Measurements from ENCODE around the gene MAP3K7CL. TPM values are rescaled to one million over a fixed set of nuclear protein-coding genes. Genes with fewer than 3 reads are reported as not detected.
A peak's percentile ranks its signal among the peaks of the same experiment; 100 is the strongest.
"Not testable (repeated sequence)": the region's sequence is repeated elsewhere in the genome, so short reads cannot be mapped to it uniquely, and the experiment has no call there.

The MAP3K7CL gene
- total RNA-seq, 1 donor from 2014 or later = 1.6 TPM

- no peak for DNase-seq
Observed at GRCh38 chr21:29133796-29134195, 3.4 kb downstream of the MAP3K7CL start.

GRCh38 chr21:29135481-29135880, 5.0 kb downstream of the MAP3K7CL start:
- no peak for DNase-seq

DNA sequence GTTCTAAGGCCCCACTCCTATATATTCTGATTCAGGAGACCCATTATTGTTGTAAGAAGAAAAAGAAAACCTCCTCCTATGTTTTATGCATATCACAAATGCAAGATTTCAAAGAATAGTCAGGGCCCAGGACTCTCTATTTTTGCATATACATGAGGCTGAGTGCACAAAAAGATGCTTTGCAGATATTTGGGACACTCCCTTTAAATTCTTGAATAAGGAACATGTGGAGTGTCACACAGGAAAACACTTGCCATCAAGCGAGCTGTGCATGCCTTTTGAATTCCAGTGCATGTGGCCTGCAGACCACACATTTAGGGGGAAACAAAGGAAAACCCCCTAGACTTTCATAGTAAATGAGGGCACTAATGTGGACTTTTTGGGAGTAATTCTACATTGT, 5.6 kb downstream of the MAP3K7CL start:
- DNase-seq = no peak

DNA sequence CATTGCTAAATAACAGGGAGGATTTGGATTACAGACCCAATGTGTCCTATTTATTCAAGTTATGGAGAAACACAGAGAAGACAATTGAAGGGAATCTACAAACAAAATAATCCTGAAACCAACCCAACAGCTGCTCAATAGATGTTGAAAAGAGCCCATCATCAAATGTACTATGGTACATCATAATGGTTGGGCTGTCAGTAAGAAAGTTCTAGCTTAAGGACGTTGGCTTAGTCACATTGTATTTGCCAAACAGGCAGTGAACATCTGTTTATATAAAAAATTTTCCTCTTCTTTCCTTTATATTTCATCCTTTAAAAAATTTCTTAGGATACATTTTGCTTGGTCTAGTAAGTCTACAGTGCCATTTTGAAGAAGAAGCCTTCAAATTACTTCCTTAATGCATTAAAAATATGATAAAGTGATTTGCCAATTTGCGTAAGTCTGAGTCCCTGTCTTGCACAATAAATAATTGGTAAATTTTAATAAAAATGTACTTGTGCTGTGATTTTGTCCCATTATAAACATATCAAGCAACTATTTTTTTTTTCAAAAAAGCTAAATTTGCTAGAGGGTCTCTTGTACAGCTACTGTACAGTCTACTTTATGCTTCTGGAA, 14.4 kb downstream of the MAP3K7CL start:
- no peak for DNase-seq

- peak; percentile 20 for DNase-seq
Observed at GRCh38 chr21:29145354-29145782, 14.9 kb downstream of the MAP3K7CL start.

- no peak for DNase-seq
Observed at GRCh38 chr21:29145852-29146453, 15.5 kb downstream of the MAP3K7CL start.

- DNase-seq = no peak
Observed at GRCh38 chr21:29146726-29147125, 16.3 kb downstream of the MAP3K7CL start.

DNA sequence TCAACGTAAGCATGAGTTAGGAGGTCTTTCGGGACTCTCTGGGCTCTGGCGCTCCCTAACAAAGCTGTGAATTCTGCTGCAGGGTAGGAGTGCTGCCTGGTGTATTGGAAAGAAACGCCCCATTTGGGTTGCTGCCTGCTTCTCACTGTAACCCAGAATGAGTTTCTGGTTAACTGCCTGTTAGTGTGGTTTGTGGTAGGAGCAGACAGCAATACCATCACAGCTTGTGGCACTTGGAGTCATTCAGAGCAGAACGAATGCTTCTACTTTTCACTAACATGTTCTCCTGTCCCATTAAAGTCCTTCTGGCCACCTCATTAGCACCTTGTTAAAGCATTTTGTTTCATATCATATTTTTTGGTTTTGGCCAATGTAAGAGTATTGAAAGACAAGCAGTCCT, 18.1 kb downstream of the MAP3K7CL start:
- no peak for DNase-seq

GRCh38 chr21:29149808-29150425, 19.5 kb downstream of the MAP3K7CL start:
- no peak for DNase-seq

DNA sequence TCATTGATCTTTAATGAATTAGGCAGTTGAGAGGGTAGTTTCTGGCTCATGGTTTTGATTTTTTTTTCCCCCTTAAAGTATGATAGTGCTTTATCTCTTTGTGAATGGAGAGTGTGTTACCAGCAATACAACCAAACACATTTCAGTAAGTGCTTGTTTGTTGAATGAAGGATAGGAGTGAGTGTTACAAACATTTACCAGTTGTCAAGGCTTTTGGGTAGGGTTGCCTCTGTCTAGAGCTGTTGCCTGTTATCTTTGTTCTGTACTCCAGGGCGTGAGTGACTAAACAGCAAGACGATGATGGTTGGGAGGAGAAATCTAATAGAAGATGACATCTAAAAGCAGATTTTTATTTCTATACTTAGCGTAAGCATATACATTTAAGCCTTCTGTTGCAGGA, 21.5 kb downstream of the MAP3K7CL start:
- DNase-seq = no peak

DNA sequence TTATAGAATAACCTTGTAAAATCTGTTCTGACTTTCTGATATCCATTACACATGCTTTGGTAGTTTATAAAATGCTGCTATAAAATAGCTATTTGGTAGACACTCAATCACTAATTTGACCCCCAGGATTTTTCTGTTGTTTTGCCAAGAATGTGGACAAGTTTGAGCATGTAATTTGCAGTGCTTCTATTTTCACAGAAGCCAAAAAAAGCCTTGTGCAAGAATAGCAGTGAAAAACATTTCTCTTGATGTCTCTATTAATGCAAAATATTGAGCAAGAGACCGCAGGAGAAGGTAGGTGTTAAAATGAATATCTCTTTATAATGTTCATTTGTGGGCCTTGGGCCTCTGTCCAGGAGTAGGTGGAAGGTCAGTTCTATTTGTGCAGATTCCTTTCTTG, 22.5 kb downstream of the MAP3K7CL start:
- DNase-seq = no peak

- no peak for DNase-seq
Observed at GRCh38 chr21:29154270-29154669, 23.8 kb downstream of the MAP3K7CL start.

GRCh38 chr21:29155118-29155932, 24.9 kb downstream of the MAP3K7CL start:
- no peak for DNase-seq

GRCh38 chr21:29155933-29156260, 25.5 kb downstream of the MAP3K7CL start:
- DNase-seq = no peak

- no peak for DNase-seq
Observed at GRCh38 chr21:29157080-29157479, 26.6 kb downstream of the MAP3K7CL start.

DNA sequence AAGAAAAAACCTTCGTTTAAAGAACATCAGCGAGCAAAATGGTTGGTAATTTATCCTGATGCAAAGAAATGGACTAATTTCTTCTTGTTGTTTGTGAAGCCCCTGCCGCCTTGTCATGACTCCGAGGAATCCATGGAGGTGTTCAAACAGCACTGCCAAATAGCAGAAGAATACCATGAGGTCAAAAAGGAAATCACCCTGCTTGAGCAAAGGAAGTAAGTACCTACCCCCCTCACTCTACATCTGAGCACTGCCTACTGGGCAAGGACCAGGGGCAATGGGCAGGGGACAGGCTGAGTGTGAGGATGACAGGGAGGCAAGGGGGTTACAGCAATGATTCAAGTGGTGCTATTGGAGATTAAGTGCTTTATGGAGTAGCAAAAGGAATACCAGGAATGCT, 29.4 kb downstream of the MAP3K7CL start:
- DNase-seq = no peak

- DNase-seq = not testable (repeated sequence)
Observed at GRCh38 chr21:29162825-29163224, 32.4 kb downstream of the MAP3K7CL start.

DNA sequence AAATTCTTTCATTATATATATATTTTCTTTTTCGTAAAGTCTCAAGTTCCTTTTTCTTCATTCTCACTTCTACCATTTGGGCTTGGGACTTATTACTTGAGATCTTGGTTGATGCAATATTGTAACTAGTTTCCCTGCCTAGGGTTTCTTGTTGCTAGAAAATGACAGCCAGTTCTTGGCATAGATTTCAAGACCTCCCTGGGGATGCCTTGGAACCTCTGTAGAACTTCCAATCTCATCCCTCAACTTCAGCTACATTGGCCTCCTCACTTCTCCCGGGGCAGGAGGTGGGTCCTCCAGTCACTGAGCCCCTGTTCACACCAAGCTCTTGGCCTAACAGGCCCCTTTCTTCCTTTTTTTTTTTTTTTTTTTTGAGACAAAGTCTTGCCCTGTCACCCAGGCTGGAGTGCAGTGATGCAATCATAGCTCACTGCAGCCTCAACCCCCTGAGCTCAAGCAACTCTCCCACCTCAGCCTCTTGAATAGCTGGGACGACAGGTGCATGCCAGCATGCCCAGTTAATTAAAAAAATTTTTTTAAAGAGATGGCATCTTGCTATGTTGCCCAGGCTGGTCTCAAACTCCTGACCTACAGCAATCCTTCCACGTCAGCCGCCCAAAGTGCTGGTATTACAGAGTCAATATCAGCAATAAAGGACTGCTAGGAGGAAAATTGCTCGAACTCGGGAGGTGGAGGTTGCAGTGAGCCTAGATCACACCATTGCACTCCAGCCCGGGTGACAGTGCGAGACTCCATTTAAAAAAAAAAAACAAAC, 33.1 kb downstream of the MAP3K7CL start:
- DNase-seq = no peak

DNA sequence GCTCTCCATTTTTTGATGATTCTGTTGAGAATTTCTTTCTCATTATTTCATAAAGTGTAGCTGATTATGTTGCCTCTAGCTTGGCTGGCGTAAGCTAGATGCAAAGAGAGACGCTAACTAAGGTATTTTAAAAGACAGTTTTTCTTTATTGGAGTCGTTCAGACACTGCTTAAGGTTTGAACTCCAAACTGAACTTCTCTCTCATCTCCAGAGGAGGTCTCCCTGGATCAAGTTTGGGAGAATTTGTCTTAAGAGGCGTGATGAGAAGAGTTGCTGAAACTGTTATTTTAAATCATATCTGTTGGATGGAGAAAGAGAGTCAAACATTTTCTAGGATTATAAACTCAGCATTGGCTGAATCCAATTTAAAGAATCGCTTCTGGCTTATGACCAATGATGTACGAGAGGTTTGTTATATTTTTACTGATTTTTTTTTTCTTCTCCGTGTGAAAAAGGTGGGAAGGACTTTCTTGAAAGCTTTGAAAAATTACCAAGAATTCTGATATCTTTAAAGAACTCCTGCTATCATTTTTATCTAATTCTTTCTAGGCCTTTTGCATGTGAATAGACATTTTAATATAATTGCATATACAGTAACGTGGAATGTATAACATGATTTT, 34.0 kb downstream of the MAP3K7CL start:
- no peak for DNase-seq

- no peak for DNase-seq
Observed at GRCh38 chr21:29166323-29166722, 35.9 kb downstream of the MAP3K7CL start.

- DNase-seq = no peak
Observed at GRCh38 chr21:29166853-29167252, 36.4 kb downstream of the MAP3K7CL start.

DNA sequence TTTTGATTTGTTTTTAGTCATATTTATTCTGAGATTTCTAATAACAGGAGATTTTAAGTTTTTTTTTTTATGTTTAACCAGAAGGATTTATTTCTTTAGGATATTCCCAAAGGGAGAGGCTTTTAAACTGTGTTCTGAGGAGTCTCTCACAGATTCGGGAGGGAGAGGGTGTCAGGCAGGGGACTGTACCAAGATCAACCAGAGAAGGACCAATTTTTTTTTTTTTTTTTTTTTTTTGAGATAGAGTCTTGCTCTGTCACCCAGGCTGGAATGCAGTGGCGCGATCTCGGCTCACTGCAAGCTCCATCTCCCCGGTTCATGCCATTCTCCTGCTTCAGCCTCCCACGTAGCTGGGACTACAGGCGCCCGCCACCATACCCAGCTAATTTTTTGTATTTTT, 37.0 kb downstream of the MAP3K7CL start:
- not testable (repeated sequence) for DNase-seq
